B cell (primary cell): ENCODE results near the gene HOXB4. TPM values are rescaled to one million over a fixed set of nuclear protein-coding genes. Genes with fewer than 3 reads are reported as not detected.

Experiments
- ATAC-seq: fragments of 200-7000 bp; cut with Tn5 transposase; one replicate; pipeline ENCODE4 v1.10.0; 2021; ENCODE audit warnings: low read depth, mild to moderate bottlenecking, moderate number of reproducible peaks, moderate library complexity
- CTCF ChIA-PET: fragments of 350-600 bp; sonication (Branson Sonifier 250); formaldehyde crosslinking; loops from one replicate; lab custom pipeline; 2021; ENCODE audit warnings: antibody characterized with exemption, inconsistent platforms; lab: Charles Lee
- POLR2A ChIA-PET: fragments of 350-600 bp; sonication (Branson Sonifier 250); formaldehyde crosslinking; loops from one replicate; lab custom pipeline; 2021; ENCODE audit warnings: antibody characterized with exemption; lab: Charles Lee
- DNase-seq: peaks from one replicate; pipeline ENCODE4 v3.0.0; 2013
- H2AFZ ChIP-seq: 2 replicates; pipeline ENCODE4 v1.6.1; 2012; ENCODE audit warnings: mild to moderate bottlenecking, low read depth, low read length; ENCODE audit not compliant: insufficient read depth, poor library complexity, severe bottlenecking
- H3K27ac ChIP-seq, 2 donors: 1 replicate in 1 of 2; 2 replicates in 1 of 2; pipeline ENCODE4 v1.5.1; 2012 to 2013; ENCODE audit warnings: low read length in 2 of 2, mild to moderate bottlenecking in 2 of 2, moderate library complexity in 1 of 2
- H3K27me3 ChIP-seq, 4 experiments: fragments of 200-600 bp in 1 of 4; sonication (generic) in 1 of 4; replicated peaks in 1 of 4; 1 replicate in 2 of 4; 2 replicates in 2 of 4; pipeline versions ENCODE4 v1.6.1 to v1.7.0; 2013 to 2016; ENCODE audit warnings: low read length in 3 of 4, mild to moderate bottlenecking in 2 of 4, mixed read lengths in 1 of 4, moderate library complexity in 1 of 4; ENCODE audit not compliant: insufficient read depth in 4 of 4, control insufficient read depth in 3 of 4; ENCODE audit errors: control extremely low read depth in 1 of 4
- H3K36me3 ChIP-seq, 2 experiments: replicated peaks in 1 of 2; 1 replicate in 1 of 2; 2 replicates in 1 of 2; pipeline versions ENCODE4 v1.6.1 to v1.7.1; 2013; ENCODE audit warnings: low read length in 1 of 2; ENCODE audit not compliant: insufficient read depth in 2 of 2, control insufficient read depth in 1 of 2; ENCODE audit errors: control extremely low read depth in 1 of 2, extremely low read depth in 1 of 2
- H3K4me1 ChIP-seq, 2 donors: fragments of 200-600 bp in 1 of 2; sonication (generic) in 1 of 2; 1 replicate in 1 of 2; 2 replicates in 1 of 2; pipeline versions ENCODE4 v1.5.1 to v1.6.1; 2013 to 2017; ENCODE audit warnings: low read length in 2 of 2; ENCODE audit not compliant: control insufficient read depth in 2 of 2, insufficient read depth in 2 of 2
- H3K4me2 ChIP-seq: replicated peaks from 2 replicates; pipeline ENCODE3; 2012; ENCODE audit warnings: mild to moderate bottlenecking, low read depth, low read length; ENCODE audit not compliant: poor library complexity, severe bottlenecking
- H3K4me3 ChIP-seq, 5 experiments: fragments of 200-600 bp in 1 of 5; sonication (generic) in 1 of 5; 1 replicate in 3 of 5; 2 replicates in 2 of 5; pipeline versions ENCODE4 v1.5.1 to v1.7.0; 2011 to 2016; ENCODE audit warnings: low read length in 4 of 5, mild to moderate bottlenecking in 4 of 5, low read depth in 2 of 5, control low read depth in 1 of 5, moderate library complexity in 1 of 5; ENCODE audit not compliant: insufficient read depth in 1 of 5; ENCODE audit errors: control extremely low read depth in 1 of 5, extremely low read depth in 1 of 5
- H3K79me2 ChIP-seq: fragments of 200-600 bp; sonication (generic); one replicate; pipeline ENCODE4 v1.6.0; 2016; ENCODE audit warnings: low read length; ENCODE audit not compliant: control insufficient read depth, insufficient read depth
- H3K9ac ChIP-seq: fragments of 200-600 bp; sonication (generic); 2 replicates; pipeline ENCODE4 v1.6.1; 2017; ENCODE audit warnings: mild to moderate bottlenecking, low read length, moderate library complexity
- H3K9me3 ChIP-seq, 3 donors: one replicate each; pipeline versions ENCODE4 v1.6.1 to v1.7.1; 2013; ENCODE audit warnings: low read length in 2 of 3; ENCODE audit not compliant: control insufficient read depth in 2 of 3, insufficient read depth in 1 of 3; ENCODE audit errors: control extremely low read depth in 1 of 3
- H4K20me1 ChIP-seq: 2 replicates; pipeline ENCODE4 v1.6.0; 2012; ENCODE audit warnings: mild to moderate bottlenecking, low read length; ENCODE audit not compliant: insufficient read depth, control insufficient read depth, poor library complexity, severe bottlenecking
- H3K27ac Mint-ChIP-seq: one replicate; pipeline ENCODE4 v1.8.0; 2021; ENCODE audit warnings: mixed read lengths
- H3K27me3 Mint-ChIP-seq: one replicate; pipeline ENCODE4 v1.8.0; 2021; ENCODE audit warnings: mixed read lengths
- H3K4me1 Mint-ChIP-seq: one replicate; pipeline ENCODE4 v1.8.0; 2021; ENCODE audit warnings: mixed read lengths
- H3K4me3 Mint-ChIP-seq: one replicate; pipeline ENCODE4 v1.8.0; 2021; ENCODE audit warnings: mixed read lengths
- H3K9me3 Mint-ChIP-seq: one replicate; pipeline ENCODE4 v1.8.0; 2022; ENCODE audit warnings: mixed read lengths; ENCODE audit not compliant: insufficient read depth
- CTCF ChIP-seq: fragments of 200-600 bp; IDR thresholded peaks from one replicate; pipeline ENCODE4 v1.8.0; 2022; ENCODE audit warnings: antibody characterized with exemption, mild to moderate bottlenecking
- EZH2 ChIP-seq: IDR thresholded peaks from 2 replicates; pipeline ENCODE4 v1.6.1; 2012; ENCODE audit warnings: borderline replicate concordance, low read depth, mild to moderate bottlenecking, moderate library complexity, low read length; ENCODE audit not compliant: insufficient read depth, poor library complexity, severe bottlenecking
- WGBS: methylation state at CpG from one replicate; pipeline ENCODE4 v1.1.5; 2013; ENCODE audit warnings: missing lambda C conversion rate; ENCODE audit not compliant: insufficient coverage; 5-methylcytosine and 5-hydroxymethylcytosine counted together
- intact Hi-C: fragments of 100-400 bp; cut with micrococcal nuclease; formaldehyde crosslinking; loops from one replicate; pipeline ENCODE4 v1.10.0; 2022
- polyA plus RNA-seq: library from polyadenylated mRNA; depleted of rRNA; stranded (reverse); fragments of >200 nt; gene quantifications from 2 replicates; pipeline ENCODE4 v1.2.3, GENCODE V29; 2012
- total RNA-seq, 2 donors: library from RNA; stranded (reverse); fragments of 120-200 nt in 1 of 2; gene quantifications; 1 replicate in 1 of 2; 2 replicates in 1 of 2; pipeline versions ENCODE4 v1.2.3 to v1.2.4, GENCODE V29; 2013 to 2022

Gene HOXB4
- total and polyA plus RNA-seq, 2 donors (not counting 1 experiment from before 2014, with no cell fraction given) = 0.85 to 1.7 TPM

- Histone ChIP-seq H3K36me3 (no peaks in the 10 kb centered on the region), H3K4me2 (no peak overlapping the region), H2AFZ (no peak overlapping the region), H3K9me3 (peaks cover 0 to 3% (median 0%) of the 10 kb centered on the region in 3 donors), H3K79me2 (no peaks in the 10 kb centered on the region), H3K27me3 (peaks cover 0 to 43% (median 8%) of the 10 kb centered on the region in 4 experiments), H3K4me1 (no peaks in the 10 kb centered on the region), H4K20me1 (no peaks in the 10 kb centered on the region), H3K4me3 (no peak overlapping the region), H3K27ac (no peak overlapping the region), H3K9ac (no peak overlapping the region)
- ATAC-seq = no peak
- H3K4me1 Mint-ChIP-seq = peaks cover 3% of the 10 kb centered on the region
- H3K9me3 Mint-ChIP-seq = no peaks in the 10 kb centered on the region
- H3K4me3 Mint-ChIP-seq = no peak overlapping the region
- no peak overlapping the region for H3K27ac Mint-ChIP-seq
- DNase-seq = no peak
- ChIA-PET POLR2A (no interaction called here), CTCF (interaction anchor here (0.6 kb wide), 1 partner anchor 1939 kb away, joined by 7 read pairs; no protein-coding TSS in a partner anchor)
- H3K27me3 Mint-ChIP-seq = peaks cover 21% of the 10 kb centered on the region
- intact Hi-C loops = no loop called here
- WGBS = 81% methylated on average over 8 of the region's 15 CpGs
- TF ChIP-seq CTCF (no peak), EZH2 (no peak)
These were observed 16.0 kb downstream of the HOXB4 start for GRCh38 chr17:48561884-48562810.
